GM12864 (cell line): ENCODE data around the gene AIFM3.

ENCODE experiments used
- DNase-seq: peaks from one replicate; pipeline ENCODE4 v3.0.0-alpha.2; 2011; ENCODE audit warnings: low read depth
- H3K4me3 ChIP-seq: 2 replicates; pipeline ENCODE4 v1.5.1; 2011; ENCODE audit warnings: mild to moderate bottlenecking, low read depth, low read length, control low read depth
- TF ChIP-seq, protein P1 (sequence below): IDR thresholded peaks from 2 replicates; pipeline ENCODE4 v1.5.1; 2011; ENCODE audit warnings: low read depth, mild to moderate bottlenecking, moderate library complexity, low read length, control low read depth, inconsistent platforms; ENCODE audit errors: missing control alignments

Gene AIFM3

GRCh38 chr22:20985720-20986119 lies 18.7 kb downstream of the AIFM3 start:
- TF ChIP-seq, protein P1, sequence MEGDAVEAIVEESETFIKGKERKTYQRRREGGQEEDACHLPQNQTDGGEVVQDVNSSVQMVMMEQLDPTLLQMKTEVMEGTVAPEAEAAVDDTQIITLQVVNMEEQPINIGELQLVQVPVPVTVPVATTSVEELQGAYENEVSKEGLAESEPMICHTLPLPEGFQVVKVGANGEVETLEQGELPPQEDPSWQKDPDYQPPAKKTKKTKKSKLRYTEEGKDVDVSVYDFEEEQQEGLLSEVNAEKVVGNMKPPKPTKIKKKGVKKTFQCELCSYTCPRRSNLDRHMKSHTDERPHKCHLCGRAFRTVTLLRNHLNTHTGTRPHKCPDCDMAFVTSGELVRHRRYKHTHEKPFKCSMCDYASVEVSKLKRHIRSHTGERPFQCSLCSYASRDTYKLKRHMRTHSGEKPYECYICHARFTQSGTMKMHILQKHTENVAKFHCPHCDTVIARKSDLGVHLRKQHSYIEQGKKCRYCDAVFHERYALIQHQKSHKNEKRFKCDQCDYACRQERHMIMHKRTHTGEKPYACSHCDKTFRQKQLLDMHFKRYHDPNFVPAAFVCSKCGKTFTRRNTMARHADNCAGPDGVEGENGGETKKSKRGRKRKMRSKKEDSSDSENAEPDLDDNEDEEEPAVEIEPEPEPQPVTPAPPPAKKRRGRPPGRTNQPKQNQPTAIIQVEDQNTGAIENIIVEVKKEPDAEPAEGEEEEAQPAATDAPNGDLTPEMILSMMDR, result no peak
- no peak for DNase-seq
- no peak overlapping the region for H3K4me3 ChIP-seq

- H3K4me3 ChIP-seq, result no peak overlapping the region
- no peak for DNase-seq
- TF ChIP-seq, protein P1, result no peak
These were observed 19.3 kb downstream of the AIFM3 start for GRCh38 chr22:20986365-20986764.

- no peak for DNase-seq
- H3K4me3 ChIP-seq, result no peak overlapping the region
- TF ChIP-seq, protein P1, result no peak
These were observed 20.3 kb downstream of the AIFM3 start for GRCh38 chr22:20987375-20987774.

DNA sequence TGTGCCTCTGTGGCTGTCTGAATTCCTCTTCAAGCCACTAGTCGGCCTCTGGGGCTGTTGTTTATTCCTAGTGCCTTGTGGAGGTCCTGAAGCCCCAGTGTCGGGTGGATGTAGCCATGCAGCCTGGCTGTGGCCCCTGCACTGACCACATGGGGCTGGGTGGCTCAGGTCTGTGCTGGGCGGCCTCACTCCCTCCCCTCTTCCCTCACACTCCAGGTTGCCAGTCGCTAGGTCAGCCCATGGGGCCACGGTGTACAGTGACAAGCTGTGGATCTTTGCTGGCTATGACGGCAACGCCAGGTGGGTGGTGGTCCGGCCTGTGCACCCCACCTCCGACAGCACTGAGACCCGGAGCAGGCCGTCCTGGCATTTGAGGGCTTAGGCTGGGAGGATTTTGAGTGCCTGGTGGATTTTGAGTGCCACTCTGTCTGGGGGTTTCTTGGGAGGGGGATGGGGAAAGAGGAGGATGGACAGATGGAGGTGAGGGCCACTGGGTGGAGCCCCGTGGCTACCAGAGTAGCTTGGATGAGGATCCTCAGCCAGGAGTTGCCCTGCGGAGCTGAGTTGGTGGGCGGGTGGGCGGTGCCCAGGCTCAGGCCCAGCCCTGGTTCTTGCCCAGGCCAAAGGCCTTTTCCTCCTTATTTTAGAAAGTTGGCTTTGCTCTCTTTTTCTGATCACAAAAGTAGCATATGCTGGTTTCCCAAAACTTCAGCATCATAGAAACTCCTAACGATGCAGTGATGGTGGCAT lies 21.7 kb downstream of the AIFM3 start:
- TF ChIP-seq, protein P1, result no peak
- DNase-seq, result no peak
- H3K4me3 ChIP-seq, result no peak overlapping the region

DNA sequence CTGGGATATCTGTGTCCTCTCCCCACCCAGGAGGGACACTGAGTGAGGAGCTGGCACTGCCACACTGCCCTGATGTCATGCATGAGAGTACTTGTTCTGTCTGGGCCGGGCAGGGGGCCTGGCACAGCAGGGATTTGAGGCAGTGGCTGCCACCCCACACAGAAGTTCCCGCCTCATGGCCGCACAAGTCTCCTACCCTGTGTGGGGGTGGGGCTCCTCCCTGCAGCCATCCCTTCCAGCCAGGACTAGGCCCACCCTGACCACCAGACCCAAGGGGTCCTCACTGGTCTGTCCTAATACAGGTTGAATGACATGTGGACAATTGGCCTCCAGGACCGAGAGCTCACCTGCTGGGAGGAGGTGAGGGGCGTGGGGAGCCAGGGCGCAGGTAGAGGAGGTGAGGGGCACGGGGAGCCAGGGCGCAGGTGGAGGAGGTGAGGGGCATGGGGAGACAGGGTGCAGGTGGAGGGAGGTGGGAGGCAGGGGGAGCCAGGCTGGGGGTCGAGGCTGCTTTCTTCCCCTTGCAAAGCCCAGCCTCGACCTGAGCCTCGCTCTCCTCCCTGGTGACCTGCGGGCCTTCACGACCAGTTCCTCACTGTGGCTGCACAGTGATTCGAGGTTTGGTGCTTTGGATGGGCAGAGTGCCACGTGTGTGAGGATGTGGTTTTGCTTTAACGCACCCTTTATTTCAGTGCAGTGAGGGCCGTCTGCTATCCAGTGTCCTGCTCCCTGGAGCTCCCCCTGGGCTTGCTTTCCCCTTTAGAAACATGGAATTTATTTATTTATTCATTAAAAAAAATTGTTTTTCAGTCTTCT lies 22.5 kb downstream of the AIFM3 start:
- H3K4me3 ChIP-seq, result no peak overlapping the region
- no peak for DNase-seq
- TF ChIP-seq, protein P1, result no peak

- H3K4me3 ChIP-seq, result no peak overlapping the region
- TF ChIP-seq, protein P1, result no peak
- DNase-seq, result no peak
These were observed 23.4 kb downstream of the AIFM3 start for GRCh38 chr22:20990184-20991180.
